ENCODE measurements around the gene PIK3CA.

GRCh38 chr3:179136195-179136594 is 12.0 kb upstream of the PIK3CA start:
- TF ChIP-seq CTCF (IDR thresholded peaks at IDR 0.05; ENCODE audit: low read length) (no peak), EZH2phosphoT487 (IDR thresholded peaks at IDR 0.05; ENCODE audit: low read length) (no peak)
